ENCODE measurements around the gene FXYD6. TPM values are rescaled to one million over a fixed set of nuclear protein-coding genes. Genes with fewer than 3 reads are reported as not detected.

Gene FXYD6
- total RNA-seq, 1 donor from 2014 or later, result 0.99 TPM

DNA sequence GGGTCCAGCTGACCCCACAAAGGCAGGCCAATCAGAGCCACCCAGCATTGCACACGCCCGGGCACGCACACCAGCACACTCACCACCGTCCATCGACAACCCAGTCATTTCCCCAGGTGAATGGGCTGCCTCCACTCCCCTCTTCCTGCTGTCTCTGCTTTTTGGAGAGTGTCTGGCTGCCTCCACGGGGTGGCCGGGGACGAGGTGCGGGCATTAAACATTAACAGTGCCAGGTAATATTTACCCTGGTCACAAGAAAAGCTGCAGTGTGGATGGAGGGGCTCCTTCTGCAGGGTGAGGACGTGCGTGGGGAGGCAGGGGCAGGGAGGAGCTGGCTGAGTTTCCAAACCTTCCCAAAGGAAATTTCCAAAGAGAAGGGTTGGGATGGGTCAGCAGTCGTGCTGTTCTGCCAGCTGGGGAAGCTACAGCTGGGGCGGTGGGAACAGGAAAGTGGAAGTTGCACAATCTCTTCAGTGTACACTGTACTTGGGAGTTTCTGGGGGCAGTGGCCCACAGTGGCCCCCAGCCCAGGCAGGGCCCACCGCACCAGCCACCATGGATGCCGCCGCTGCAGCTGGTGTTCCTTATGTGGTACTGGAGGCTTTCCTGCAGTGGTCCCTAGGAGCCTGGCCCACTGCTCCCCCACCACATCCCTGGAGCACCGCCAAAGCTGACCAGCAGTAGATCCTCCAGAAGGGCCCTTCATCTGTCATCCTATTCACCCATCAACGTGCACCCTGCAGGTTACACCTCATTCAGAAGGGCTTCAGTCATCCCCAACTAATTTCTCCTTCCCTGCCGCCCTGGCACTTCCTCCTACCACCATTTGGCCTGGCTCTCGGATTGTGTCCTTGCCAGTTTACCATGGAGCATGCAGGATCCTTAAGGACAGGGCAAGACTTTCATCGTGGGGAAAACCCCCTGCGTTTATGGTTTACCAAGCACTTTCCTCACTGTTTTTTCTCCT is 51.6 kb downstream of the FXYD6 start, which contains the start of gene FXYD2:
TSS of gene FXYD2 (minus strand) at position 174 of the 967 bp plus-strand sequence. CDS start at position 108, 66 bp downstream.
- H3K27me3 Mint-ChIP-seq (ENCODE audit: unreplicated experiment), result no peaks in the 10 kb centered on the region
- DNase-seq (ENCODE audit: extremely low spot score, unreplicated experiment), result no peak
- no peaks in the 10 kb centered on the region for H3K9me3 Mint-ChIP-seq (ENCODE audit: unreplicated experiment)
- no peaks in the 10 kb centered on the region for H3K36me3 Mint-ChIP-seq (ENCODE audit: unreplicated experiment)
- no peak for TF ChIP-seq CTCF (IDR thresholded peaks at IDR 0.05)
- H3K27ac Mint-ChIP-seq (ENCODE audit: unreplicated experiment), result no peak within 1 kb of the TSS
- peaks cover 2% of the 10 kb centered on the region for H3K4me1 Mint-ChIP-seq (ENCODE audit: unreplicated experiment)
- H3K4me3 Mint-ChIP-seq (ENCODE audit: unreplicated experiment), result no peak within 1 kb of the TSS

- no peaks in the 10 kb centered on the region for H3K36me3 Mint-ChIP-seq (ENCODE audit: unreplicated experiment)
- H3K27me3 Mint-ChIP-seq (ENCODE audit: unreplicated experiment), result no peaks in the 10 kb centered on the region
- DNase-seq (ENCODE audit: extremely low spot score, unreplicated experiment), result no peak
- no peak overlapping the region for H3K4me3 Mint-ChIP-seq (ENCODE audit: unreplicated experiment)
- H3K27ac Mint-ChIP-seq (ENCODE audit: unreplicated experiment), result no peak overlapping the region
- no peak for TF ChIP-seq CTCF (IDR thresholded peaks at IDR 0.05)
- H3K4me1 Mint-ChIP-seq (ENCODE audit: unreplicated experiment), result peaks cover 5% of the 10 kb centered on the region
- no peaks in the 10 kb centered on the region for H3K9me3 Mint-ChIP-seq (ENCODE audit: unreplicated experiment)
Measured at GRCh38 chr11:117823946-117824420, 52.5 kb downstream of the FXYD6 start.

GRCh38 chr11:117823294-117823945 is 53.0 kb downstream of the FXYD6 start:
- no peak overlapping the region for H3K4me3 Mint-ChIP-seq (ENCODE audit: unreplicated experiment)
- no peaks in the 10 kb centered on the region for H3K9me3 Mint-ChIP-seq (ENCODE audit: unreplicated experiment)
- TF ChIP-seq CTCF (IDR thresholded peaks at IDR 0.05), result no peak
- no peak overlapping the region for H3K27ac Mint-ChIP-seq (ENCODE audit: unreplicated experiment)
- no peaks in the 10 kb centered on the region for H3K27me3 Mint-ChIP-seq (ENCODE audit: unreplicated experiment)
- H3K36me3 Mint-ChIP-seq (ENCODE audit: unreplicated experiment), result no peaks in the 10 kb centered on the region
- H3K4me1 Mint-ChIP-seq (ENCODE audit: unreplicated experiment), result peaks cover 2% of the 10 kb centered on the region
- DNase-seq (ENCODE audit: extremely low spot score, unreplicated experiment), result no peak

- Mint-ChIP-seq H3K9me3 (ENCODE audit: unreplicated experiment) (no peaks in the 10 kb centered on the region), H3K36me3 (ENCODE audit: unreplicated experiment) (no peaks in the 10 kb centered on the region), H3K27me3 (ENCODE audit: unreplicated experiment) (no peaks in the 10 kb centered on the region), H3K4me3 (ENCODE audit: unreplicated experiment) (no peak overlapping the region), H3K4me1 (ENCODE audit: unreplicated experiment) (peaks cover 8% of the 10 kb centered on the region), H3K27ac (ENCODE audit: unreplicated experiment) (no peak overlapping the region)
- DNase-seq (ENCODE audit: extremely low spot score, unreplicated experiment), result no peak
- TF ChIP-seq CTCF (IDR thresholded peaks at IDR 0.05), result peak; percentile 46
Measured at GRCh38 chr11:117822074-117823033, 54.1 kb downstream of the FXYD6 start.
